CD14-positive monocyte (primary cell): ENCODE data around the gene CRIM1. TPM values are rescaled to one million over a fixed set of nuclear protein-coding genes. Genes with fewer than 3 reads are reported as not detected.

Source experiments
- DNase-seq, 3 donors: peaks; one replicate each; pipeline ENCODE4 v3.0.0-alpha.2; 2011 to 2022
- H2AFZ ChIP-seq: 2 replicates; pipeline ENCODE4 v1.6.0; 2012; ENCODE audit warnings: mild to moderate bottlenecking, low read depth, low read length, inconsistent platforms; ENCODE audit not compliant: insufficient read depth, poor library complexity, severe bottlenecking
- H3K27ac ChIP-seq, 2 donors: 1 replicate in 1 of 2; 2 replicates in 1 of 2; pipeline ENCODE4 v1.5.1; 2012 to 2013; ENCODE audit warnings: low read length in 2 of 2, control low read depth in 1 of 2, inconsistent platforms in 1 of 2, low read depth in 1 of 2, mild to moderate bottlenecking in 1 of 2
- H3K27me3 ChIP-seq, 2 donors: one replicate each; pipeline versions ENCODE4 v1.6.0 to v1.6.1; 2011 to 2013; ENCODE audit warnings: low read length in 2 of 2; ENCODE audit not compliant: control insufficient read depth in 2 of 2, insufficient read depth in 2 of 2
- H3K36me3 ChIP-seq, 2 donors: replicated peaks in 1 of 2; 1 replicate in 1 of 2; 2 replicates in 1 of 2; pipeline versions ENCODE4 v1.5.1 to v1.6.1; 2012 to 2013; ENCODE audit warnings: low read length in 2 of 2, control low read depth in 1 of 2, inconsistent platforms in 1 of 2, mild to moderate bottlenecking in 1 of 2; ENCODE audit not compliant: insufficient read depth in 2 of 2, control insufficient read depth in 1 of 2
- H3K4me1 ChIP-seq, 2 donors: 1 replicate in 1 of 2; 2 replicates in 1 of 2; pipeline versions ENCODE4 v1.5.1 to v1.6.1; 2012 to 2013; ENCODE audit warnings: low read length in 2 of 2, control low read depth in 1 of 2, inconsistent platforms in 1 of 2, mild to moderate bottlenecking in 1 of 2, moderate library complexity in 1 of 2; ENCODE audit not compliant: insufficient read depth in 2 of 2, control insufficient read depth in 1 of 2
- H3K4me2 ChIP-seq: replicated peaks from 2 replicates; pipeline ENCODE3; 2012; ENCODE audit warnings: low read length, moderate library complexity, mild to moderate bottlenecking; ENCODE audit not compliant: poor library complexity, severe bottlenecking; ENCODE audit errors: extremely low read depth
- H3K4me3 ChIP-seq, 3 experiments: fragments of 200-600 bp in 1 of 3; sonication (generic) in 1 of 3; replicated peaks in 1 of 3; 1 replicate in 2 of 3; 2 replicates in 1 of 3; pipeline ENCODE4 v1.5.1; 2011 to 2013; ENCODE audit warnings: low read length in 3 of 3, mild to moderate bottlenecking in 3 of 3, control low read depth in 2 of 3, low read depth in 2 of 3, inconsistent platforms in 1 of 3, moderate library complexity in 1 of 3
- H3K79me2 ChIP-seq: 2 replicates; pipeline ENCODE4 v1.6.0; 2012; ENCODE audit warnings: mild to moderate bottlenecking, control low read depth, inconsistent platforms, low read length, moderate library complexity; ENCODE audit not compliant: insufficient read depth
- H3K9ac ChIP-seq: 2 replicates; pipeline ENCODE4 v1.6.0; 2017; ENCODE audit warnings: low read length, mild to moderate bottlenecking; ENCODE audit not compliant: insufficient read depth, poor library complexity, severe bottlenecking
- H3K9me3 ChIP-seq, 2 donors: replicated peaks in 1 of 2; 1 replicate in 1 of 2; 2 replicates in 1 of 2; pipeline versions ENCODE4 v1.5.1 to v1.6.1; 2012 to 2013; ENCODE audit warnings: low read length in 2 of 2, control low read depth in 1 of 2; ENCODE audit not compliant: control insufficient read depth in 1 of 2, insufficient read depth in 1 of 2
- H4K20me1 ChIP-seq: 2 replicates; pipeline ENCODE4 v1.6.0; 2012; ENCODE audit warnings: mild to moderate bottlenecking, low read length, control low read depth, moderate library complexity; ENCODE audit not compliant: insufficient read depth
- H3K27ac Mint-ChIP-seq, 7 donors: one replicate each; pipeline ENCODE4 v1.8.0; 2020; ENCODE audit warnings: mild to moderate bottlenecking in 7 of 7, mixed read lengths in 7 of 7, moderate library complexity in 6 of 7, inconsistent platforms in 2 of 7
- H3K27me3 Mint-ChIP-seq, 3 donors: one replicate each; pipeline ENCODE4 v1.8.0; 2021 to 2022; ENCODE audit warnings: low read depth in 3 of 3, mild to moderate bottlenecking in 3 of 3, mixed read lengths in 3 of 3, moderate library complexity in 3 of 3, inconsistent platforms in 1 of 3
- H3K36me3 Mint-ChIP-seq, 2 donors: one replicate each; pipeline ENCODE4 v1.8.0; 2020; ENCODE audit warnings: mixed read lengths in 2 of 2, inconsistent platforms in 1 of 2, mild to moderate bottlenecking in 1 of 2
- H3K4me1 Mint-ChIP-seq: one replicate; pipeline ENCODE4 v1.8.0; 2020; ENCODE audit warnings: mild to moderate bottlenecking, mixed read lengths
- H3K4me3 Mint-ChIP-seq, 2 donors: one replicate each; pipeline ENCODE4 v1.8.0; 2020; ENCODE audit warnings: mild to moderate bottlenecking in 2 of 2, mixed read lengths in 2 of 2, moderate library complexity in 1 of 2
- H3K9me3 Mint-ChIP-seq, 7 donors: one replicate each; pipeline ENCODE4 v1.8.0; 2020 to 2022; ENCODE audit warnings: mixed read lengths in 7 of 7, mild to moderate bottlenecking in 6 of 7, moderate library complexity in 6 of 7, inconsistent platforms in 2 of 7
- WGBS: methylation state at CpG from one replicate; pipeline ENCODE4 v1.1.5; 2013; ENCODE audit warnings: missing lambda C conversion rate; ENCODE audit not compliant: insufficient coverage; 5-methylcytosine and 5-hydroxymethylcytosine counted together
- intact Hi-C, 2 donors: fragments of 100-400 bp; cut with micrococcal nuclease; formaldehyde crosslinking; loops; one replicate each; pipeline versions ENCODE4 v1.15.0 to v1.15.1; 2023
- polyA plus RNA-seq, 3 donors: library from polyadenylated mRNA; depleted of rRNA in 1 of 3; unstranded in 2 of 3; stranded (reverse) in 1 of 3; fragments of 300-500 nt in 2 of 3; fragments of >200 nt in 1 of 3; fragmentation: Illumina TruSeq in 2 of 3; gene quantifications; 1 replicate in 2 of 3; 2 replicates in 1 of 3; pipeline ENCODE4 v1.2.3, GENCODE V29; 2012 to 2021
- TF ChIP-seq, protein P1 (sequence below): fragments of 200-600 bp; IDR thresholded peaks from one replicate; pipeline ENCODE4 v1.8.0; 2022; ENCODE audit warnings: antibody characterized with exemption, mild to moderate bottlenecking

Gene CRIM1
- polyA plus RNA-seq, 3 donors: 0.08 to 0.27 TPM; not detected in 1

DNA sequence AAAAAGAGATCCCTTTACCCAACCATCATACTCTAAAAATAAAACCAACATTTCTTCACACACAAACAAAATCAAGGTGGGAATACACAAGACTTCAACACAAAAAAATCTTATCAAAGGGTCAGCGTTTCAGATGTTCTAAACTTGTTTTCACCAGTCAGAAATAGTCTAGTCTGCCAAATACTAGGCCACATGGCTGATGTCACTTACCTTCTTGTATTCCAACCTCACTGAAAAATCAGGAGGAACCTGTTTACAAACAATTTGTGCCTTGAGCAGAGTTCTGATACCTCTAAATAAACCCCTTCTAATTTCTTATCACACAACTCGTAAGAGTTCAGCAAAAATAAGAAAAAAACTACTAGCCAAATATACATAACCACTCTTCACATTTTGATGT lies 222.3 kb downstream of the CRIM1 start:
- no peaks in the 10 kb centered on the region for H3K79me2 ChIP-seq
- H2AFZ ChIP-seq: no peak overlapping the region
- H3K9me3 Mint-ChIP-seq: no peaks in the 10 kb centered on the region
- WGBS: 91% methylated on average over 1 of the region's 2 CpGs
- no peak overlapping the region for H3K27ac ChIP-seq
- H4K20me1 ChIP-seq: peaks cover 34% of the 10 kb centered on the region
- peaks cover 93 to 98% of the 10 kb centered on the region in 2 donors for H3K36me3 Mint-ChIP-seq
- H3K4me3 ChIP-seq: no peak overlapping the region
- no peaks in the 10 kb centered on the region for H3K27me3 Mint-ChIP-seq
- no peaks in the 10 kb centered on the region for H3K4me1 ChIP-seq
- TF ChIP-seq, protein P1, sequence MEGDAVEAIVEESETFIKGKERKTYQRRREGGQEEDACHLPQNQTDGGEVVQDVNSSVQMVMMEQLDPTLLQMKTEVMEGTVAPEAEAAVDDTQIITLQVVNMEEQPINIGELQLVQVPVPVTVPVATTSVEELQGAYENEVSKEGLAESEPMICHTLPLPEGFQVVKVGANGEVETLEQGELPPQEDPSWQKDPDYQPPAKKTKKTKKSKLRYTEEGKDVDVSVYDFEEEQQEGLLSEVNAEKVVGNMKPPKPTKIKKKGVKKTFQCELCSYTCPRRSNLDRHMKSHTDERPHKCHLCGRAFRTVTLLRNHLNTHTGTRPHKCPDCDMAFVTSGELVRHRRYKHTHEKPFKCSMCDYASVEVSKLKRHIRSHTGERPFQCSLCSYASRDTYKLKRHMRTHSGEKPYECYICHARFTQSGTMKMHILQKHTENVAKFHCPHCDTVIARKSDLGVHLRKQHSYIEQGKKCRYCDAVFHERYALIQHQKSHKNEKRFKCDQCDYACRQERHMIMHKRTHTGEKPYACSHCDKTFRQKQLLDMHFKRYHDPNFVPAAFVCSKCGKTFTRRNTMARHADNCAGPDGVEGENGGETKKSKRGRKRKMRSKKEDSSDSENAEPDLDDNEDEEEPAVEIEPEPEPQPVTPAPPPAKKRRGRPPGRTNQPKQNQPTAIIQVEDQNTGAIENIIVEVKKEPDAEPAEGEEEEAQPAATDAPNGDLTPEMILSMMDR: no peak
- H3K9me3 ChIP-seq: no peaks in the 10 kb centered on the region
- H3K27ac Mint-ChIP-seq: no peak overlapping the region
- intact Hi-C loops: no loop called here
- H3K27me3 ChIP-seq: no peaks in the 10 kb centered on the region
- H3K4me3 Mint-ChIP-seq: no peak overlapping the region
- no peaks in the 10 kb centered on the region for H3K4me1 Mint-ChIP-seq
- peaks cover 92 to 100% of the 10 kb centered on the region in 2 donors for H3K36me3 ChIP-seq
- no peak overlapping the region for H3K9ac ChIP-seq
- DNase-seq: no peak
- H3K4me2 ChIP-seq: no peak overlapping the region

DNA sequence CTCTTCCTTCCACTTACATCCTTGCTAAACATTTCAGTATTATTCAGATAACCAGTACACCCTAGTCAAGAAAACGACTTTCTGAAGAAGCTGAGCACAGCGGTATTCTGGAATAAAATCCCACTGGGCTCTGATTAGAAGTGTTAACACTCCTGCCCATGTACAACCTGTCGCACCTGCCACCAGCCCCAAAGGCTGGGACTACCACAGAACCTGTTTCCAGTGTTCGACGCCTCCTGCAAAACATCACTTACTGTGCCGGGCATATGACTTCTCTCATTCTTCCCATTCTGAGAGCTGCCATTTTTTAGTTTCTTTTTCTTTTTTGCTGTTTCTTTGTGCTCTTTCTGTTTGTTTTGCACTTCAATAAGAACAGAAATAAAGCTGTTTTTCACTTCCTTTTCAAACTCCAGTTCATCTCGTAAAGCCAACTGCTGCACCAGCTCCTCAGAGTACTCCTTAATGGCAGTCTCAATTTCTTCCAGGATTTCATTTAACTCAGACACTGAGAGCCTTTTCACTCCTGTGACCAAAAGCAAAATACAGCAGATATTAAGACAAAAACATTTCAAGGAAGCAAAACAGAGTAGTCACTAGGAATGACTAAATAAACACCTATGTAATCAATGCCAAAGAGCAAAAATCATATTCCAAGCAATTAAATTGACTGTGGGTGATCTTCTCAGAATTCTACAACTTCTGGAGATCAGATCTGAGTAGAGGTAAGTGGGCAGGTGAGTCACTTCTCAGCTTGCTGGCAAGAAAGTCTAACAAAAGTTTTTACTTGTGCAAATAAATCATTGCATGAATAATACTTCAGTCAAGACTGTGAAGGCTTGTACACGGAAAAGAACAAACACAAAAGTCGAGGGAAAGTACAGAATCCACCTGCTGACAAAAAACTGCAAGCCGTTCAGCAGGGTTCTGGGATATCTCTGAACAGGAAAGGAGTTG lies 223.0 kb downstream of the CRIM1 start:
- Histone ChIP-seq H3K27me3 (no peaks in the 10 kb centered on the region), H3K36me3 (peaks cover 92 to 100% of the 10 kb centered on the region in 2 donors), H3K4me3 (no peak overlapping the region), H3K79me2 (peaks cover 4% of the 10 kb centered on the region), H3K9ac (no peak overlapping the region), H3K4me1 (no peaks in the 10 kb centered on the region), H3K9me3 (no peaks in the 10 kb centered on the region), H2AFZ (no peak overlapping the region), H4K20me1 (peaks cover 35% of the 10 kb centered on the region), H3K27ac (no peak overlapping the region), H3K4me2 (no peak overlapping the region)
- Mint-ChIP-seq H3K36me3 (peaks cover 94 to 98% of the 10 kb centered on the region in 2 donors), H3K27me3 (no peaks in the 10 kb centered on the region), H3K4me1 (no peaks in the 10 kb centered on the region), H3K27ac (peak overlapping the region in 1 of 7 donors; percentile 37), H3K4me3 (no peak overlapping the region), H3K9me3 (no peaks in the 10 kb centered on the region)
- intact Hi-C loops: no loop called here
- no peak for DNase-seq
- 84% methylated on average over 8 of the region's 10 CpGs for WGBS
- TF ChIP-seq, protein P1: no peak
